Measurements from ENCODE around the gene CORIN. TPM values are rescaled to one million over a fixed set of nuclear protein-coding genes. Genes with fewer than 3 reads are reported as not detected.

The CORIN gene
- total RNA-seq, 4 donors from 2014 or later = 0.49 to 5.3 (median 4.4) TPM; not detected in 1

GRCh38 chr4:47776353-47776752 lies 61.5 kb downstream of the CORIN start:
- TF ChIP-seq, protein P1, sequence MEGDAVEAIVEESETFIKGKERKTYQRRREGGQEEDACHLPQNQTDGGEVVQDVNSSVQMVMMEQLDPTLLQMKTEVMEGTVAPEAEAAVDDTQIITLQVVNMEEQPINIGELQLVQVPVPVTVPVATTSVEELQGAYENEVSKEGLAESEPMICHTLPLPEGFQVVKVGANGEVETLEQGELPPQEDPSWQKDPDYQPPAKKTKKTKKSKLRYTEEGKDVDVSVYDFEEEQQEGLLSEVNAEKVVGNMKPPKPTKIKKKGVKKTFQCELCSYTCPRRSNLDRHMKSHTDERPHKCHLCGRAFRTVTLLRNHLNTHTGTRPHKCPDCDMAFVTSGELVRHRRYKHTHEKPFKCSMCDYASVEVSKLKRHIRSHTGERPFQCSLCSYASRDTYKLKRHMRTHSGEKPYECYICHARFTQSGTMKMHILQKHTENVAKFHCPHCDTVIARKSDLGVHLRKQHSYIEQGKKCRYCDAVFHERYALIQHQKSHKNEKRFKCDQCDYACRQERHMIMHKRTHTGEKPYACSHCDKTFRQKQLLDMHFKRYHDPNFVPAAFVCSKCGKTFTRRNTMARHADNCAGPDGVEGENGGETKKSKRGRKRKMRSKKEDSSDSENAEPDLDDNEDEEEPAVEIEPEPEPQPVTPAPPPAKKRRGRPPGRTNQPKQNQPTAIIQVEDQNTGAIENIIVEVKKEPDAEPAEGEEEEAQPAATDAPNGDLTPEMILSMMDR (IDR thresholded peaks at IDR 0.05; ENCODE audit: low read depth) = no peak

- TF ChIP-seq, protein P1 (IDR thresholded peaks at IDR 0.05; ENCODE audit: low read depth) = no peak
Measured at GRCh38 chr4:47774079-47774478, 63.8 kb downstream of the CORIN start.

DNA sequence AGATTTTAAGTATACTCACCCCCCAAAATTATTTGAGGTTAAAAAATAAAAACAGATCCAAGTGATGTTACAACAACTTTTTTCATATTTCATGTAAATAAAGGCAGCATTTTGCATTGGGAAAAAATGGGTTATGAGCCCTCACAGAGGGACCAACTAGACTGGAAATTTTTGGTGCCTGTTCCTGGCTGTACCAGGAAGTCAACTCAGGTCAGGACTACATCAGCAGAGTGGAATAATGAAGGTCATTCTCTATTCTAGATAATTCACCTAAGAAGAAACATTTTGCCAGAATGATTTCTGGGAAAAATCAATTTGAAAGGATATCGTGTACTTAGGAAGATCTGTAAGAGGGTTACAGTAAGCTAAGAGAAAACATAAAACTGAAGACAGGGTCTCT lies 66.8 kb downstream of the CORIN start:
- TF ChIP-seq, protein P1 (IDR thresholded peaks at IDR 0.05; ENCODE audit: low read depth) = no peak

GRCh38 chr4:47763279-47763678 lies 74.6 kb downstream of the CORIN start:
- TF ChIP-seq, protein P1 (IDR thresholded peaks at IDR 0.05; ENCODE audit: low read depth) = no peak

DNA sequence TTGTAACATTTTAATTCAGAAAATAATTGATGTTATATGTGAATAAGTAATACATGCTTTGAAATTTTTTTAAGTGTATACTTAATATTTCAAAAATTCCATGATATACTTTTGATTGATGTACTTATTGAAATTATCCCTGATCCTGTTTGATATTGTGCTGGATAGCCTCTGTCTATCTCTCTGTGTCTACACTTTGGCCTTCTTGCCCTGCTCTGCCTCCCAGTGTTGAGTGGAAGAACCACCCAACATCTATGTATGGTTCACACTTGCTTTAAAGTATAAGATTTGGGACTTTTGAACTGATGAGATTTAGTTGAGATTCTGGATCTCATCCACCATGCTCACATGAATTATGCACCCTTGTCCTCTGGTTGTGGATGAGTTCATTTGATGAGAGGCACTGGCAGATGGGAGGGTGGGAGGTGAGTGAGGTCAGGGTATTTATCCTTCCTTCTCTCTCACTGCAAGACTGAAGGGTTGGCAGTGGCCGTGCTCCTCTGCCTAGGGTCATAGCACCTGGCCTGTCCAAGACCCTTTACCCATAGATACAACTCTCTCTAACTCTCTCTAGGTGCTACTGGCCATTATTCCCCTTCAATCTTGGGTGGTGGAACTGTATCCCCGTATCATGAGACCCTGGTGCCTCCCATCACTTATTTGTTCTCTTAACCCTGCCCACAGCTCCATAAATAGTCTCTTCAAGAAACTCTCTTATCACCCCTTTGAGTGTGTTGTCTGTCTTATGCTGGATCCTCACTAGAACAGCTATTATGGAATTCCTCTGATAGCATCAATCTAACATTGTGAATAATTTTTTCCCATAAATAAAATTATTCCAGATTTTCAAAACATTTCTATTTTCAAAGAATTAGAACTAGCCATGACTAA lies 75.2 kb downstream of the CORIN start:
- TF ChIP-seq, protein P1 (IDR thresholded peaks at IDR 0.05; ENCODE audit: low read depth) = no peak

DNA sequence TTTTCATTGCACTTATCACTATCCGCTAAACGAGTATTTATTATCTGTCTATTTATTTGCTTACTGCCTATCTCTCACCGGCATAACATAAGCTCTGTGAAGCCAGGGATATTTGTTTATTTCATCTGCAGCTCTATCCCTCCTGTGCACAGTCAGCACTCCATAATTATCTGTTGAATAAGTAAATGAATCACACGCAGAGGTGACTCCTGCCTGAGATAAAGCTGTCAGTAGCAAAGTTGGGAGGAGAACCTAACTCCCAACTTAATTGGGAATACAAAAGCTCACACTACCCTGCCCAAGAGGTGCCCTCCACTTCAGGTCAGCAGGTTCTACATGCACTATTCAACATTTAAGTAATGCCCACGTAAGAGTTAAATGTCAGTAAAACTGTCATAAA lies 85.7 kb downstream of the CORIN start:
- TF ChIP-seq, protein P1 (IDR thresholded peaks at IDR 0.05; ENCODE audit: low read depth) = no peak

GRCh38 chr4:47750788-47751187 lies 87.1 kb downstream of the CORIN start:
- TF ChIP-seq, protein P1 (IDR thresholded peaks at IDR 0.05; ENCODE audit: low read depth) = no peak
